DMS153 (cell line): ENCODE data around the gene UBAC2.

Experiments
- DNase-seq: peaks from one replicate; lab custom pipeline; 2025; lab: John Stamatoyannopoulos, UW

Gene UBAC2

DNA sequence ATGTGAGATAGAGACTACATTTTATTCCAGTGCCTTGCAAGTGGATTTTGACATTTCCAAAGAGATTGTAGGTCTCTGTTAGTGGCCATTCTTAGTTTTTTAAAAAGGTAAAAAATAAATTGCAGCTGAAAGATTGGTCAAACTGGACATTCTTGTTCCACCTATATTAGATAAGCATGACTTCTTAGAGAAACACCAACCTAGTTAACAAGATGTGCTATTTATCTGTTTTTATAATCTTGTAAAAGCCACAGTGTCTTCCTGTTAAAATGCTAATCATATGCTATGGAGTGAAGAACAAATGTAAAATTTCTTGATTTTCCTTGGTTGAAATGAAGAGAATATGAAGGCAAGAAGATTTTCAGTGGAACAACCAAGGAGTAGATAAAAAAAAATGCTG, 140.0 kb downstream of the UBAC2 start:
- DNase-seq: no peak

DNA sequence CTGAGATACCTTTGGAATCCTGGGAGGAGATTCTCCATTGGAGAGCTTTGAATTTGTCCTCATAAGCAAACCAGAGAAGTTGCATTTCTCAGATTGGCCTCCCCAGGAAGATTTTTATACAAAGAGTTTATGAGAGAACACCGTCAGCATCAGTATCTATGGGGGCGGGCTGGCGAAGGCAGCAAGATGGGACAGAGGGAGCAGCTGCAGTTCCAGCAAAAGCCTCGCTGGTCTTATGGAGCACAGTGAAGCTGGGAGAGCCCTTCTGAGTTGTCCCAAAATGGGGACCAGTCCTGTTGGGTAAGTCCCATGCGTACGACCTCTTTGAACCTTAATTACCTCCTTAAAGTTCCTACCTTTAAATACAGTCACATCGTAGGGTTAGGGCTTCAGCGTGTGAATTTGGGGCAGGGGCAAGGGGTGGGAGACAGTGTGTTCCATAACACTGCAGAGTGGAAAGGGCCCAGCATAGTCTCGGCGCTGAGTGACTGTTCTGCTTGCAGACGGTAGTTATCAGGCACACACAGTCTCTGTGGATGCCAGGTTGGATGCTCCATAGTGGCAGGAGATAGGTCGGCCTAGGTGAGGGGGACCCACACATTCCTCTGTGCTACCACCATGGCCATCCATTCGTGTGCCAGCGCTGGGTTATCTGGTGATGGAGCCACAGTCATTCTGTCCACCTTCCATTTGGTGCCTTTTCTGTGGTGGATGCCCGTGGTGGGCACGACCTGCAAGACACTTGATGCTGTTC, 141.5 kb downstream of the UBAC2 start:
- DNase-seq: no peak

DNA sequence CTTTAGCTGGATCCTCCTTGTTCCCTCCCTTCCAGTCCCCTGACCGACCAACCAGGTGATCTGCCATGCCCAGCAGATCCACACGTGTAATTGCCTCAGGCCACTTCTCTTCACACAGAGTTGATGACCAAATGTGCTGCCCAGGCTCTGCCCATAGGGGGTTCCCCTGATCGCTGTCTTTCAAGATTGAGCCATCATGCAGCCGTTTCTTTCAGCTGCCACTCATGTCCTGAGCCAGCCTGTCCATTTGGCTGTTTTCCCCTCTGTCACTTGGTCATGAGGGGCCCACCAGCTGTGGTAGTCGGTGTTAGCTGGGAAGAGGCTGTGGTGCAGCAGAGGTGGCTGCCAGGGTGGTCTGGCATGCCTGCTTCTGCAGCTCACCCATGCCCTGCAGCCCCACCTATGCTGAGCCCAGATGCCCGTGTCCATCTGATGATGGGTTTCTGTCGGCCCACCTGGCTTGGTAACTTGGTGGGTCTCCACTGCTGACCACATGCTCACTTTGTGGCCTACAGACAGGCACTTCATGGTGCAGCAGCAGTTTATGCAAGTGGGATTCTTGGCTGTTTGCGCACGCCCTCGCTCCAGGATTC, 142.2 kb downstream of the UBAC2 start:
- no peak for DNase-seq

DNA sequence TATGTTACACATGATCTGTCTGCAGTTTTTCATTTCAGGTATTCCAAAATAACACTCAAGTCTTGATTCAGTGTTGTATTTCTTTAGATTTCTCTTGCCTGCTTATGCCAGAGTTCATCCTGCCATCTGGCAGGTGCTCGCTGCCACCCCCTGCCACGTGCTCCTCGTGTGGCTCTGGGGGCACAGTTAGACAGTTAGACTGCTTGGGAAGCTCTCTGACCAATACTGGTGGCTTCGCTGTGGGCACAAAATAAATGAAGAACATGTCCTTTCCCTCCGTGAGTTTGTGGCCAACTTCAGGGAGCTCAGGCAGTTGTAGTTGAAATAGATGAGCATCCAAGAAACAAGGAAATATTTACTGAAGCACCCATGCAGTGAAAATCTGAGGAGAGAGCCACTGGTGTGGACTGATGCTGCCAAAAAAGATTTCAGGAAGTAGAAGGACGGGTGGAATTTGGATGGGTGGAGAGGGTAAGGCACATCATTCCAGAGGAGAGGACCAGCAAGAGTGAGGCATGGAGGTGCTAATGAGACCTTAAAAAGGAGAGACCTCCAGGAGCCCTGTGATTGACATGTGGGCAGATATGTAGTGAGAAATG, 144.1 kb downstream of the UBAC2 start:
- DNase-seq: no peak

DNA sequence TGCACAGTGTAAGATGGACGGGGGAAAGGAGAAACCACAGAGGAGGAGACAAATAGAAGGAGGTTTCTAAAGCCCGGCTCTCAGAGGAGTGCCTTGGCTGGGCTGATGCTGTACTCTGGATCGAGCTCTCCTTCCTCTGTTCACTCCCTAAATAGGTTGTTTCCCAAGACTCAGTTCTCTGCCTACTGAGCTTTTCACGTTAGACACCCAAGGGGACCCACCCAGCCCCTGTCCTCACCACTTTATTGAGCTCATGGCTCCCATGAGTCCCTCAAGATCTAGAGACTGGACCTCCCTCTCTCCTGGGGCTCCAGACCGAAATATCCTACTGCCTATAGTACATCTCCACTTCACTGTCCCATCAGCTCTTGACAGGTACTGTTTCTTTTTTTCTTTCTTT, 144.7 kb downstream of the UBAC2 start:
- no peak for DNase-seq

DNA sequence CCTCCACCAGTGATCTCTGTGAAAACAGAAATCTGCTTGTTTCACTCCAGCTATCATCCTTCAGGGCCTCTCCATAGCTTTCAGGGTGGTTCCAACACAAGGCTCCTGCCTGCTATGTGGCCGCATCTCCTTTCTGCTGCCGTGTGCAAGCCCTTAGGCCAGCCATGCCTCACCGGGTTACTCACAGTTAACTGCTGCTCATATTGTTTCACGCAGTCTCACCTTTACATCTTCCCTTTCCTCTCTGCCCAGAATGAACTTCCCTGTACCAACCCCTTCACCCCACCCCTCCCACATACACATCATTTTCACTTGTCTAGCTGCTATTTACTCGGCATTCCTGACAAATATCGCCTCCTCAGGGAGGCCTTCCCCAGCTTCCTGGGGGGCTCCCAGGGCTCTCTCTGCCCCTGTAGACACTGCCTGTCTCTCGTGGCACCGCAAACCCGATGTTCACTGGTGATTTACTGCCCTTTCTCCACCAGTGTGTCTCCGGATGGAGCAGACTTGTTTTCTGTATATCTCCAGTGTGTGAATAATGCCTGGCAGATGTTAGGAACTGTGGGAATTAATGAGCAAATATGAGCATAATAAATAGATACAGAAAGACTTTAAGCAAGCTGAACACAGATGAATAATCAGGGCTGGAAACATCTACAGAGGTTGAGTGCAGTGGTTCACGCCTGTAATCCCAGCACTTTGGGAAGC, 145.8 kb downstream of the UBAC2 start:
- DNase-seq: no peak

DNA sequence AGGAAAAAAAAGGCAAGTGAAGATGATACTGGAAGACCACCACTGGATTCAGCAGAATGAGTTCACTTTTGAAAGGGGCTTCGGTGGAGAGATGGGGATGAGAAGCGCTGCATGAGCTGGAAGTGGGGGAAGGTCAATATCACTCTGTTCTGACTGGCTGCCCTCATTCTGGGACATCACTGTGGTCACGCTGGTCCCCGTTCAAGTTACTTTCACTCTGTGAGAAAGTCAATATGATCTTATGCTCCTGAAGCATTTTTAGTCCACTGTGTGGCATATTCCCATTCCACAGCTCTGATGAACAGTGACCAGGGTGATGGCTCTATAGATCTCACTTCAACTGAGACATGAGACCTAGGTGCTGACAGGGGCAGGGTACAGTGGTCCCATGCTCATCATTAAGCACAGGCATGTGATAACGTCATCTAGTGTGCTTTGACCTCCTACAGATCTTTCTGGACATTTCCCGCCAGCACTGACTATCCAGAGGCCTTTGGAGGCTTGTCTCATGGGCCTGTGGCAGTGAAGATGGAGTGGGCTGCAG, 146.8 kb downstream of the UBAC2 start:
- no peak for DNase-seq

DNA sequence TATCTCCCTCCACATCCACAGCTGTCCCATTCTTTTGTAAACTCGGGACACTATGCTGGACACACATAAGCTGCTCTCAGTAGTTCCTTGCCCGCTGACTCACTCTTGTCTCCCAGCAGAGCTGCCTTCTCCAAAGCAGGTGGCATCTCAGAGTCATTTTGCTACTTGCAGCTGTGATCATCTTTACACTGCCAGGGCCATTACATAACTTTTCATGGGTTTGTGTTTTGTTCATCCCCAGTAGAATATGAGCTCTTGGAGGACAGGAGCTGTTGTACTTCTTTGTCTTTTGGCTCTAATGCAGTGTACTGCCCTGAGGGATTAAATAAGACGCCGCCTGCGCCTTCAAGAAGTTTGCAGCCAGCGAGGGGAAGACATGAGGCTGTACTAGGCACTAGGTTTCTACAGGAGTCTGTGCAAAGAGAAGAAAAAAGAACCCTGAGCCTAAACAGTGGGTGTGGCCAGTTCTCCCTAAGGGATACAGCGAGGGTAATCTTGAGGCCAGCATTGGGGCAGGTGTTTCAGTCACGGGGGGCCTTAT, 147.3 kb downstream of the UBAC2 start:
- no peak for DNase-seq

DNA sequence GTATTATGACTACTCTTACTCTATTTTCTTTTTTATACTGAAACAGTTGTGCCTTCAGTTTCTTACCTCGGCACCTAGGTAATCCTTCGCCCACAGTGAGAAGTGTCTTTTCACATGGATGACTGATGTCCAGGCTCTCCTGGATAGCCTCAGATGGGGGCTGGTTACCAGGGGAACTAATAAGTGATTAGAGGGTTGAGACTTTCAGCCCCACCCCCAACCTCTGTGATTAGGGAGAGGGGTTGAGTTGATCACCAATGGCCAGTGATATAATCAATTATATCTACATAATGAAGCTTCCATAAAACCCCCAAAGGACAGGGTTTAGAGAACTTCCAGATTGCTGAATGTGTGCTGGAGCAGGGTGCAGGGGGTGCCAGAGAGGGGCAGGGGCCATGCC, 149.5 kb downstream of the UBAC2 start:
- no peak for DNase-seq

DNA sequence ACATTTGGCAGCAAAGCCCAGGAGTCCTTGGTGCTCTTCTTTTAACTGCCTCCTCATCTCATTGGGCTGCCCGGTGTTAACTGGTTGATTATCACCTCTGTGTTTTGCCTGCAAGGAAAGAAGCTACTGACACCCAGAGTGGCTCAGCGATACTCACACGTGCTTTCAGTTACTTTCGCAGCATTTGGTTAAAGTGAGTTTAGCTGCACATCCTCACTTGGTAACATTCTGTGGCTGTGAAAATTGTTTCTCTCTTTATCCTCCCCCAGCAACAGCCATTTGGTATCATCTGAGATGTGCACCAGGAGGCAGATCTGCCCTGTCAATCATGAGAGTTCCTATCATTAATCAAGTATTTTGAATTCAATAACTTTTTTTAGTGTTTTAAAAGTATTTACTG, 151.1 kb downstream of the UBAC2 start:
- DNase-seq: no peak

DNA sequence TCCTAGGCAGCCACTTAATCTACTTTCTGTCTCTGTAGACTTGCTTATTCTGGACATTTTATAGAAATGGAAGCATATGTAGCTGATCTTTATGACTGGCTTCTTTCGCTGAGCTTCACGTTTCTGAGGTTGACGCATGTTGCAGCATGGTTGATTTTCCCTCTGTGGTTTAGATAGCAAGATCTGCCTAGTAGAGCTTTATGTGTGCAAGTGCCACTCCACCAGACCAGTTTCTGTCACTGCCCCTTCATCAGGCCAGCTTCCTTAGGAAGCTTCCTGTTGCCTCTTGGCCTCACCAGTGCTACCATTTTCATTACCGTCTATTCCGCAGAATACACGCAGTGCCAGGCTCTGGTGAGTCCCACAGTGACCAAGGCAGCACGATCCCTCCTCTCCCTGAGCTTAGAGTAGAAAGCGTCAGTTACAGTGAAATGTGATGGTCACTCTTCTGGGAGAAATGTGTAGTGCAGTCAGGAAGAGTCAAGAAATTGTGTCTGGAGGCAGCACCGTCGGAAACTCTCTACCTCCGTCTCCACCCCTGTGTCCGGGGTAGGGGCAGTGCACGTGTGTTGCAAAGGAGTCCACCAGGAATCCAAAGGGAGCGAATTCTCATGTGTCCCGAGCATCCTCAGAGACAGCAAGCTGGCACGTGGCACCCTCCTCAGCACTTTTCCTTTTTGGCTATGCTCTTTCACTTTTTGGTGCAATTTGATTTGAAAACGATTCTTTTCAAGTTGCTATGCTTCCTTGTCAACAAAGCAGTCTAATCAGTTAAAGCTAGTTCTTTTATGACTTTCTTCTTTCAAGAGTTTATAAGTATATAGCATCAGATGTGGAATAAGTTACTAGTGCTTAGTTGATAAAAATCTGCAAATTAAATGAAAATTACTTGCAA, 151.9 kb downstream of the UBAC2 start:
- no peak for DNase-seq

DNA sequence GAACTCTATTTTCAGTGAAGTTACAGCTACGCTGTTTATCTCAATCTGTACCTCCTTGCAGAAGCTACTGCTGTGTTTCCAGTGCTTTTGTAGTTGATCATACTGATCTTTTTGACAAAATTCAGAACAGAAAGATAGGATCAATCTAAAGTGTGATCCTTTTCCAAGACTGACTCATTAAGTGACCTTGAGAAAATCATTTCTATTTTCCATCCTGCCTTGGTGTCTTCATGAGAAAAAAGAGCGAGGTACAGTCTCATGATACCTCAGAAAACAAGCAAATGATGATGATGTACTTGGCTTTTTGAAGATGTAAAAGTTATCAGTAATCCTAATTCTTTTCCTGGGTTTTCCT, 152.6 kb downstream of the UBAC2 start:
- no peak for DNase-seq

DNA sequence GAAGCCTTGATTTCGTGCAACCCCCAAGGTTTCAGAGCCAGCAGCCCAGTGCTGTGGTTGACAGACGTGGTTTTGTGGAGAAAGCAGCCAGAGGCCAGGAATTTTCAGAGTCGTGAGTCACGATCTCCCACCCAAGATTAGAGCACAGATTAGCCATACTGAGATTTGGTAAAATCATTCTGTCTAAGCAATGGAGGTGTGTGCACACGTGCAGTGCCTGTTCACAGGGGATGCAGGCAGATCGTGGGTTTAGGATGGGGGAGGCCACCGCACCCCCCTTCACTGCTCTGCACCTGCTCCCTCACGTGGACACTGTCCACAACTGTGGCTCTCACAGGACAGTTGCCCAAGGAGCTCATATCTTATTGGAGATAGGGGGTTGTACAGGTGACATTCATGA, 153.2 kb downstream of the UBAC2 start:
- DNase-seq: no peak

DNA sequence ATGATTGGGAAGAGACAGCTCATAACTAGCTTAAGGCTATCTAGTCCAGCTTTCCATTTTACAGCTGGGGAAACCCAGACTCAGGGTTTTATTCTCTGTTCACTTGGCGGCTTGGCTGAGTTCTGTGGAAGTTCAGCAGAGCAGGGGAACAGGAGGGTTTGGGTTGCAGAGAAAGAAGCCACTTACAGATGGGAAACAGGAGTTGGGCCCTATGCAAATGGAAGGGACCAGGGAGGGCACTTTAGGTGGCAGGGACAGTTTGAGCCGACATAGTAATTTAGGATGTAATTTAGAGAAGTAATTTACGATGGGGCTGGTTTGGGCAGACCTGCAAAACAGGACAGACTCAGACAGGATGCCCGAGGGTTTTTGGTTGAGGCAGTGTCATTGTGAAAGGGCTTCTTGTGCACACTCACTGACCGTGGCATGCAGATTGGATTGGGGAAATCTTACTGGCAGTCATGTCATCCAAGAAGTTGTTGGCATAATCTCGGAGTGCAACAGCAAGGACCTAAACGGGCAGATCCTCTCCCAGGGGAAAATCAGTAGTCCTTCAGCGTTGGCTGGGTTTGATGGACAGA, 153.8 kb downstream of the UBAC2 start:
- DNase-seq: no peak

DNA sequence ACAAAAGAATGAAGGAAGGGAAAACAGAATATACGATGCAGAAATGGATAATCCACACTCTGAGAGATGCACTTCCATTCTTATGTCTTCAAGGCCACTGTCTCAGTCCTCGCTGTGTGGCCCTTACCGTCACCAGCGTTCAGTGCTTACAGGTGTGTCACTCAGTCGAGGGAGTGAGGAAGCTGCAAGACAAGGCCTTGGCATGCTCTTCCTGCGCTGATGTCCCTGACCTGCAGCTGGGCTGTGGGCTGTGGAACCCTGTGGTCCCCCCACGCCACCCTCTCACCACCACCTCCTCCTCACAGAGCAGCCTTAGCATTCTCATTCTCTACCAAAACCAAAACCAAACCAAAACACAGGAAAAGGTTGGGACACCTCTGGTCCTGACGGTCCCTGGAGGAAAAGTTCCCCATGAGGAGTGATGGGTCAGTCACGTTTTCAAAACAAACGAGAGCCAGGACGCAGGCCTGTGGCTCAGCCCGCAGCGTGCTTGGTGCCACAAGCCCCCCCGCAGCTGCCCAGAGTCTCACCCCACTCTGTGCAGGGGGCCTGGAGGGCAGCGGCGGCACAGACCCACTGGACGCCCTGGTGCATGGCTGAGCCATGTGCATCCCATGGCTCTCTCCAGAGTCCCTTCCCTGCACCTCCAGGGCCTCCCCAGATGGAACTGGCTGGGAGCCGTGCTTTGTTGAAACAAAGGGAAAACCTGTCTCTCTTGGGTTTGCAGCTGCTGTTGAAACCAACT, 154.8 kb downstream of the UBAC2 start:
- DNase-seq: no peak

DNA sequence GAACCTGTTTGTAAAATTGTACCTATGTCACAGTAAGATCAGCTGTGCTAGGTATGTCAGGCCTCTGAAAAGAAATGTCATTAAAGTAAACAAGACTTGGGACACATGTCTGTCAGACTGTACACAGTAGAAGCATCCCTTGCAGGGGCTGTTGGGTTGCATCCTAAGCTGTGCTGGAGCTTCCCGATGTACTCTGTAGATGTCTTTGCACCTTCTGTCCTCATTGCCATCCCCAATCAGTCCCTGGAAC, 155.3 kb downstream of the UBAC2 start:
- no peak for DNase-seq

DNA sequence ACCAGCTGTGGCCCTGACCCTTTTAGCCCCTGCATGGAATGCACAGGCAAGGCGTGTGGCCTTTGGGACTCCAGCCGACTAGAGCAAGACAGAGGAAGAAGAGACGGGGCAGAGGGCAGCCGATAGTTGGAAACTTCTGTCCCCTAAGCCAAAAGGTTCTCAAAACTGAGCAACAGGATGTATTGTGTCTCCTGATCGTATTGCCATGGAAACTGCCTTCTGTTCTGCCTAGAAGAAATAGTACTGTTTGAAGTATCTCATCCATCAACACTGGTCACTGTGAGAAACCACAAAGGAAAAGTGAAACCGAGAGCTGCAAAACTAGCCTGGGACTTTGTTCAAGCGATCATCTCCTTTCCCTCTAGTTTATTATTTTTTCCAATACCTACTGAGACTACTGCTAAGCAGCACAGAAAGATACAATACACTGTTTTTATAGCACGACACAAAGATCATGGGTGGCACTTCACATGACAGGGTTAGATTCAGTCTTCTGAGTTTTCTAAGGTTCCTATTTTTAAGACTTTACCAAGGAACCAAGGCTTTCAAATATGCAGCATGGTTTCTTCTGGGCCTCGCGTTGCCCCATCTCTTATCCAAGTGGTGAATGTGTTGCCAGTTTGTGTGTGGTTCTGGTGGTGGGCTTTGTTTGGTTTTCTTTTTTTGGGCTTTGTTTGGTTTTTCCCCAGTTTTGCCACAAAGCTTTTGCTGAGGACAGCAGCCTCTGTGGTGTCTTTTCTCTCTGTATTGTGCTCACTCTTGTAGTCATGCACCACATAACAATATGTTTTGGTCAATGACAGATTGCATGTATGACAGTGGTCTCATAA, 155.8 kb downstream of the UBAC2 start:
- DNase-seq: no peak

DNA sequence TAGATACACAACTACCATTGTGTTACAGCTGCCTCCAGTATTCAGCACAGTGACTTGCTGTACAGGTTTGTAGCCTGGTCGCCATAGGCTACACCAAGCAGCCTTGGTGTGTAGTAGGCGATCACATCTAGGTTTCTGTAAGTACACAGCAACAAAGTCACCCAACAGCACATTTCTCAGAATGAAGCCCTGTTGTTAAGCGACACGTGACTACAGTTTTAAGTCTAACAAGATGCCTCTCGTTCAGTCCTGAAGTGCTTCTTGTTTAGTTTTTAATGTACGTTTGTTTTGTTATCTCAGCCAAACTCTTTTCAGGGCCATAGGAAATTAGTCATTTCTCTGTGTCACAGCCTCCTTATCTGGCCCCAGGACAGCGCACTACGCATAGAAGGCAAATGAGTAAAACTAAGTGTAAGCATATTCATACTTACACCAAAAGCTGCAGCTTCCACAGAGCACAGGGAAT, 156.5 kb downstream of the UBAC2 start:
- DNase-seq: no peak

DNA sequence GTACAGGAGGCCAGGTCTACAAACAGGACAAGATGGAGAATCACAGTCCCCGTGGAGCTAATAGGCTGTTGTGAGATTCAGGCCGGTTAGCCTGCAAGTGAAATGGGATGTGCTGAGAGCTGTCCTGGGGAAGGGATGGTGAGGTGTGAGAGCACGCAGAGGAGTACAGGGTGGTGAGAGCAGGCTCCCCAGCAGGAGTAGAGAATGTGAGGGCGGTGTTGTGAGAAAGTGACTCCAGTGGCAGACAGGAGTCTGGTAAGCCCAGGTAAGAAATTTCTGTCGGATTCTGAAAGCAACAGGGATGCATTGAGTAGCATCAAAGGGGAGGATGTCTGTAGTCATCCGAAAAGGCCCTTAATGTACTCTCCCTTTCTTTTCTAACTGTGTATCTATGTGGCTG, 157.3 kb downstream of the UBAC2 start:
- no peak for DNase-seq

DNA sequence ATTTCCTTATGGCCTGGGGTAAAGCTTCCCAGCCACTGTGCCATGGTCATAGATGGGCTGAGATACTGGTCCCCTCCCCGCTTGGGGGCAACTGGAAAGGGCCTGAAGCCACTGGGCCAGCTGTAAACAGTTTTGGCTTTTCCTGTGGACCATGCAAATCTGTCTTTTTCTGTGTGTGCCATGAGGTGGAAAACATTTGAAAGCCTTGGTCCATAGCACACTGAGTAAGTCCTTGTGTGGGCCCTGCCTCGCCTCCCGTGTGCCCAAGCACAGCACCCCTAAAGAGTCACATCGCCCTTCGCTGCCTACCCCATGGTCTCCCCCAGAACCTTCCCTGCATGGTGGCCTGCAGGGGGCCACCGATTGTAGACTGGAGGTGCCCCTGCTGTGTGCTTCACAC, 158.9 kb downstream of the UBAC2 start:
- no peak for DNase-seq
